K562 (cell line): ENCODE measurements around the gene MAP4K4.

ENCODE experiments used
- BDP1 ChIP-seq: IDR thresholded peaks from 3 replicates; pipeline ENCODE4 v1.6.1; 2011; ENCODE audit not compliant: insufficient read length, insufficient read depth
- CREB1 ChIP-seq, 2 experiments: sonication (generic) in 1 of 2; formaldehyde crosslinking in 1 of 2; IDR thresholded peaks; 2 replicates each; pipeline versions ENCODE4 v1.6.1 to v1.8.0; 2012 to 2022; ENCODE audit warnings: inconsistent platforms in 1 of 2, mild to moderate bottlenecking in 1 of 2, missing genetic modification reagents in 1 of 2, moderate library complexity in 1 of 2
- POLR2A ChIP-seq: fragments of 450-650 bp; conservative IDR thresholded peaks from 2 replicates; pipeline ENCODE4 v1.6.1; 2016
- TAF9B ChIP-seq: fragments of 450-650 bp; IDR thresholded peaks from 2 replicates; pipeline ENCODE4 v1.6.1; 2018; ENCODE audit warnings: mild to moderate bottlenecking; ENCODE audit not compliant: partially characterized antibody

DNA sequence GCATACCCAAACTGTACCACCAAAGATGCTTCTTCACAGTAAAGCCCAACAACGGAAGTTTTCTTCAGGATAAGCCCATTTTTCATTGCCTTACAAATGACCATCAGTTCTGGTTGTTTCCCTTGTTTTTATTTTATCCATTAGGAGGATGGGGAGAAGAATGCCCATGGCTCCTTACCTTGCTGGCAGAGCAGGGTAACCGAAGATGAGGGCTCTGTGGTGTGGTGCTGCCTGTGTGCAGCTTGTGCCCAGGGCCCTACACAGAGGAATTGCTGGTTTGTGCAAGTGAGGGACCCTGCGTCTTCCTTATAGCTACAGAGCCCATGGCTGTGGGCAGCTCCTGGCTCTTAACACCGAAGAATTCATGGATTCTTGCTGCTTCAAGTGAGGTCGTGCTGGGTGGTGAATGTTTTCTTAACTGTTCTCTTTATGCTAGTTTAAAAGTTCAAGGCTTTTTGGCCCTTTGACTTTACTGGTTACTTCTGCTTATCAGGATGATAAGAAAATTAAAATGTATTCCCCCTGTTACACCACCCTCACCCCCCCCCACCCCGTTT is 110.6 kb downstream of the MAP4K4 start:
- TF ChIP-seq POLR2A (no peak), BDP1 (no peak), CREB1 (IDR thresholded peaks at IDR 0.05) (no peak), CREB1 (CRISPR knock-in tag; IDR thresholded peaks at IDR 0.05) (no peak), TAF9B (no peak)
